Mesenchymal stem cell (in vitro differentiated cells and primary cell): Measurements from ENCODE around the gene VWA2.

Experiments
- DNase-seq: peaks from one replicate; pipeline ENCODE4 v3.0.0-alpha.2; 2013
- H2AFZ ChIP-seq: one replicate; pipeline ENCODE4 v1.6.1; 2013; ENCODE audit warnings: low read depth, mild to moderate bottlenecking, control low read depth, inconsistent platforms, low read length, moderate library complexity
- H2AK5ac ChIP-seq: 2 replicates; pipeline ENCODE4 v1.6.1; 2013; ENCODE audit warnings: low read length, moderate library complexity, mild to moderate bottlenecking, inconsistent platforms; ENCODE audit not compliant: severe bottlenecking
- H2BK120ac ChIP-seq: one replicate; pipeline ENCODE4 v1.6.1; 2013; ENCODE audit warnings: low read depth, mild to moderate bottlenecking, inconsistent platforms, low read length, moderate library complexity
- H2BK12ac ChIP-seq, 2 experiments: one replicate each; pipeline ENCODE4 v1.6.1; 2013; ENCODE audit warnings: inconsistent platforms in 2 of 2, low read length in 2 of 2, mild to moderate bottlenecking in 2 of 2, moderate library complexity in 2 of 2, control low read depth in 1 of 2
- H2BK15ac ChIP-seq: one replicate; pipeline ENCODE4 v1.6.1; 2013; ENCODE audit warnings: mild to moderate bottlenecking, low read depth, inconsistent platforms; ENCODE audit not compliant: poor library complexity, severe bottlenecking
- H2BK5ac ChIP-seq: 2 replicates; pipeline ENCODE4 v1.6.1; 2013; ENCODE audit warnings: low read depth, mild to moderate bottlenecking, low read length, control low read depth, inconsistent platforms; ENCODE audit not compliant: poor library complexity, severe bottlenecking
- H3K14ac ChIP-seq, 2 experiments: one replicate each; pipeline ENCODE4 v1.6.1; 2013; ENCODE audit warnings: inconsistent platforms in 2 of 2, low read length in 2 of 2, control low read depth in 1 of 2, mild to moderate bottlenecking in 1 of 2, moderate library complexity in 1 of 2
- H3K18ac ChIP-seq, 2 experiments: one replicate each; pipeline ENCODE4 v1.6.1; 2013; ENCODE audit warnings: inconsistent platforms in 2 of 2, low read length in 2 of 2, control low read depth in 1 of 2, low read depth in 1 of 2, mild to moderate bottlenecking in 1 of 2
- H3K23ac ChIP-seq, 2 experiments: one replicate each; pipeline ENCODE4 v1.6.1; 2013; ENCODE audit warnings: inconsistent platforms in 2 of 2, low read length in 2 of 2, mild to moderate bottlenecking in 2 of 2, moderate library complexity in 2 of 2, control low read depth in 1 of 2
- H3K27ac ChIP-seq: 2 replicates; pipeline ENCODE4 v1.5.1; 2013; ENCODE audit warnings: mild to moderate bottlenecking, moderate library complexity, low read length, control low read depth, inconsistent platforms; ENCODE audit not compliant: poor library complexity, severe bottlenecking
- H3K27me3 ChIP-seq, 2 experiments: 2 replicates each; pipeline versions ENCODE4 v1.6.1 to v1.7.0; 2013; ENCODE audit warnings: low read length in 2 of 2, mild to moderate bottlenecking in 2 of 2, moderate library complexity in 2 of 2, control low read depth in 1 of 2, inconsistent platforms in 1 of 2; ENCODE audit not compliant: control insufficient read depth in 1 of 2, insufficient read depth in 1 of 2
- H3K36me3 ChIP-seq, 2 experiments: 2 replicates each; pipeline versions ENCODE4 v1.6.1 to v1.7.0; 2013; ENCODE audit warnings: low read length in 2 of 2, control low read depth in 1 of 2, inconsistent platforms in 1 of 2, low read depth in 1 of 2, mild to moderate bottlenecking in 1 of 2; ENCODE audit not compliant: insufficient read depth in 2 of 2, control insufficient read depth in 1 of 2
- H3K4ac ChIP-seq, 2 experiments: one replicate each; pipeline ENCODE4 v1.6.1; 2013; ENCODE audit warnings: inconsistent platforms in 2 of 2, low read length in 2 of 2, mild to moderate bottlenecking in 2 of 2, moderate library complexity in 2 of 2, control low read depth in 1 of 2, low read depth in 1 of 2
- H3K4me1 ChIP-seq: 2 replicates; pipeline ENCODE4 v1.6.1; 2013; ENCODE audit warnings: low read depth, low read length, control low read depth; ENCODE audit not compliant: control insufficient read depth, insufficient read depth
- H3K4me2 ChIP-seq: 2 replicates; pipeline ENCODE4 v1.6.1; 2013; ENCODE audit warnings: low read length, mild to moderate bottlenecking, inconsistent platforms; ENCODE audit not compliant: poor library complexity, severe bottlenecking
- H3K4me3 ChIP-seq, 2 experiments: 2 replicates each; pipeline versions ENCODE4 v1.5.1 to v1.7.0; 2013; ENCODE audit warnings: low read length in 2 of 2, mild to moderate bottlenecking in 2 of 2, control low read depth in 1 of 2, low read depth in 1 of 2; ENCODE audit not compliant: insufficient read depth in 1 of 2
- H3K79me1 ChIP-seq: replicated peaks from 2 replicates; pipeline ENCODE4 v1.6.1; 2013; ENCODE audit warnings: mild to moderate bottlenecking, control low read depth, low read length, inconsistent platforms; ENCODE audit not compliant: poor library complexity, severe bottlenecking
- H3K9ac ChIP-seq: 2 replicates; pipeline ENCODE4 v1.7.0; 2013; ENCODE audit warnings: mild to moderate bottlenecking, low read length, moderate library complexity
- H3K9me3 ChIP-seq: 2 replicates; pipeline ENCODE4 v1.7.0; 2013; ENCODE audit warnings: mild to moderate bottlenecking, low read length; ENCODE audit not compliant: control insufficient read depth
- H4K8ac ChIP-seq: one replicate; pipeline ENCODE4 v1.6.1; 2013; ENCODE audit warnings: inconsistent platforms, mild to moderate bottlenecking, low read length, moderate library complexity
- H4K91ac ChIP-seq: one replicate; pipeline ENCODE4 v1.6.1; 2013; ENCODE audit warnings: mild to moderate bottlenecking, low read length, inconsistent platforms
- WGBS: methylation state at CpG from one replicate; pipeline ENCODE4 v1.1.7; 2013; ENCODE audit warnings: mixed read lengths; 5-methylcytosine and 5-hydroxymethylcytosine counted together

Gene VWA2

DNA sequence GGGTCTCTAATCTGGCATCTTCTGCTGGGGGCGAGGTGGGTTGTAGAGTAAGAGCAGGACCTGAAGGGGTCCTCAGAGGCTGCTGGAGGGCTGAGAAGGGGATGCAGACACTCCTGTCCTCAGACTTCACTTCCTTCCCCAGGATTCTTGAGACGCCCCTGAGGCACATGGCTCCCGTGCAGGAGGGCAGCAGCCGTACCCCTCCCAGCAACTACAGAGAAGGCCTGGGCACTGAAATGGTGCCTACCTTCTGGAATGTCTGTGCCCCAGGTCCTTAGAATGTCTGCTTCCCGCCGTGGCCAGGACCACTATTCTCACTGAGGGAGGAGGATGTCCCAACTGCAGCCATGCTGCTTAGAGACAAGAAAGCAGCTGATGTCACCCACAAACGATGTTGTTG, 52.0 kb downstream of the VWA2 start:
- Histone ChIP-seq H2AFZ (no peak overlapping the region), H3K9ac (no peak overlapping the region), H4K8ac (no peak overlapping the region), H2BK120ac (no peak overlapping the region), H3K4me2 (no peak overlapping the region), H3K9me3 (peaks cover 23% of the 10 kb centered on the region), H2BK5ac (no peak overlapping the region), H3K79me1 (no peaks in the 10 kb centered on the region), H3K4ac (no peak overlapping the region), H3K27me3 (peaks cover 0 to 32% of the 10 kb centered on the region in 2 experiments), H3K23ac (no peak overlapping the region), H3K4me1 (peaks cover 2% of the 10 kb centered on the region), H2BK12ac (no peak overlapping the region), H3K14ac (no peak overlapping the region), H3K36me3 (peaks cover 0 to 3% of the 10 kb centered on the region in 2 experiments), H2BK15ac (no peak overlapping the region), H2AK5ac (no peak overlapping the region), H4K91ac (no peak overlapping the region), H3K27ac (no peak overlapping the region), H3K18ac (no peak overlapping the region), H3K4me3 (no peak overlapping the region)
- DNase-seq: no peak
- 93% methylated on average over 7 of the region's 7 CpGs for WGBS

DNA sequence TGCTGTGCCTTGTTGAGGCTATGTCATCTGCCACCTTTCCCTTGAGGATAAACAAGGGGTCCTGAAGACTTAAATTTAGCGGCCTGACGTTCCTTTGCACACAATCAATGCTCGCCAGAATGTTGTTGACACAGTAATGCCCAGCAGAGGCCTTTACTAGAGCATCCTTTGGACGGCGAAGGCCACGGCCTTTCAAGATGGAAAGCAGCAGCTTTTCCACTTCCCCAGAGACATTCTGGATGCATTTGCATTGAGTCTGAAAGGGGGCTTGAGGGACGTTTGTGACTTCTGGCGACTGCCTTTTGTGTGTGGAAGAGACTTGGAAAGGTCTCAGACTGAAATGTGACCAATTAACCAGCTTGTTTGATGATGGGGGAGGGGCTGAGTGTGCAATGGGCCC, 52.5 kb downstream of the VWA2 start:
- Histone ChIP-seq H3K4me3 (no peak overlapping the region), H3K9me3 (peaks cover 28% of the 10 kb centered on the region), H3K18ac (no peak overlapping the region), H2BK12ac (no peak overlapping the region), H2BK5ac (no peak overlapping the region), H2BK15ac (no peak overlapping the region), H3K27me3 (peaks cover 0 to 30% of the 10 kb centered on the region in 2 experiments), H2AK5ac (no peak overlapping the region), H2BK120ac (no peak overlapping the region), H4K91ac (no peak overlapping the region), H3K23ac (no peak overlapping the region), H3K4me2 (no peak overlapping the region), H3K4me1 (no peaks in the 10 kb centered on the region), H2AFZ (no peak overlapping the region), H4K8ac (no peak overlapping the region), H3K14ac (no peak overlapping the region), H3K79me1 (no peaks in the 10 kb centered on the region), H3K36me3 (peaks cover 0 to 3% of the 10 kb centered on the region in 2 experiments), H3K4ac (no peak overlapping the region), H3K9ac (no peak overlapping the region), H3K27ac (no peak overlapping the region)
- WGBS: 84% methylated on average over 8 of the region's 8 CpGs
- DNase-seq: no peak

DNA sequence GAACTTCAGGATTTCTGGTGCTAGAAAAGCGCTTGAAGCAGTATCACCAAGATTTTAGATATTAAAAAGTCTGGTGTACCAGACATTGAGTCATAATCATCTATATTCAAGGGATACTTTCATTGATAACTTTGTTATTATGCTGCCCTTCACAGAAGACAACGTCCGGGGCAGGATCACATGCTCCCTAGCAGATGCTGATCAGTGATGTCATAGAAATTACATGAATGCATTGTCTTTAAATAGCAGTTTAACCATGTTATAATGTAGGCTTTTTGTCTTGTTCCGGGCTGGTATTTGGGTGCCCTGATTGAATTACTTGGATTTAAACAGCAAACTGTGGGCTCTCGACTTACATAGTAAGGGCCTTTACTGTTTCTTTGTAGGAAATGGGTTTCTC, 54.0 kb downstream of the VWA2 start:
- Histone ChIP-seq H3K4ac (no peak overlapping the region), H3K9ac (no peak overlapping the region), H2BK5ac (no peak overlapping the region), H3K4me3 (no peak overlapping the region), H2AK5ac (no peak overlapping the region), H3K18ac (no peak overlapping the region), H2BK12ac (no peak overlapping the region), H2BK120ac (no peak overlapping the region), H4K91ac (no peak overlapping the region), H2AFZ (no peak overlapping the region), H4K8ac (no peak overlapping the region), H3K14ac (no peak overlapping the region), H3K27me3 (peaks cover 0 to 20% of the 10 kb centered on the region in 2 experiments), H3K4me2 (no peak overlapping the region), H3K23ac (no peak overlapping the region), H2BK15ac (no peak overlapping the region), H3K4me1 (no peaks in the 10 kb centered on the region), H3K79me1 (no peaks in the 10 kb centered on the region), H3K36me3 (peaks cover 0 to 12% of the 10 kb centered on the region in 2 experiments), H3K27ac (no peak overlapping the region), H3K9me3 (peaks cover 36% of the 10 kb centered on the region)
- DNase-seq: no peak
- 98% methylated on average over 4 of the region's 5 CpGs for WGBS

DNA sequence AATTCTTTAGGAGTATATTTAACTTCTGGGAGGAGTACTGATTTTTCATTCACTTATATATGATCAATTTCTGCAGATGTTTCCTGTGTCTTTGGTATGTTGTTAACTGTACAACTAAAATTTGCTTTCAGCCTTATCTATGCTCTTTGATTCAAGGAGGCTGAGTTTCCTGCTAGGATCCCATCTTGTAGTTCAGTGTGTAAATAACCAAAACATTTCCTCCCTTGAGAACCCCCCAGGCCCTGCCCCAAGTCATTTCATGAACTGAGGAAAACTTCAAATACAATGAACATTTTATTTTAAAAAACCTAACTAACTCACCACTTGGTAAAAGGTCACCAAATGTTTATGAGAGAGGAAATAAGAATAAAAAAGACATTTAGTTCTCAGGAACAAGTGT, 55.5 kb downstream of the VWA2 start:
- no peak overlapping the region for H2BK120ac ChIP-seq
- H3K9ac ChIP-seq: no peak overlapping the region
- no peak overlapping the region for H4K91ac ChIP-seq
- H3K27me3 ChIP-seq: peaks cover 0 to 14% of the 10 kb centered on the region in 2 experiments
- H3K4me1 ChIP-seq: no peaks in the 10 kb centered on the region
- H3K9me3 ChIP-seq: peaks cover 36% of the 10 kb centered on the region
- H3K4me3 ChIP-seq: no peak overlapping the region
- H3K23ac ChIP-seq: no peak overlapping the region
- no peak overlapping the region for H4K8ac ChIP-seq
- no peak for DNase-seq
- H2BK5ac ChIP-seq: no peak overlapping the region
- no peak overlapping the region for H2AFZ ChIP-seq
- peaks cover 0 to 12% of the 10 kb centered on the region in 2 experiments for H3K36me3 ChIP-seq
- no peak overlapping the region for H3K4ac ChIP-seq
- H3K14ac ChIP-seq: no peak overlapping the region
- no peaks in the 10 kb centered on the region for H3K79me1 ChIP-seq
- H3K4me2 ChIP-seq: no peak overlapping the region
- H2BK15ac ChIP-seq: no peak overlapping the region
- no peak overlapping the region for H2BK12ac ChIP-seq
- no peak overlapping the region for H2AK5ac ChIP-seq
- H3K18ac ChIP-seq: no peak overlapping the region
- no peak overlapping the region for H3K27ac ChIP-seq
